ENCODE results near the gene TMEM201.

GRCh38 chr1:9609998-9610397 is 21.3 kb downstream of the TMEM201 start:
- TF ChIP-seq ATF3 (IDR thresholded peaks at IDR 0.05) (no peak), RAD21 (IDR thresholded peaks at IDR 0.05) (no peak), CTCF (IDR thresholded peaks at IDR 0.05; ENCODE audit: low read depth, low read length, missing input control) (no peak), YY1 (IDR thresholded peaks at IDR 0.05) (no peak), TAF1 (conservative IDR thresholded peaks at IDR 0.05) (no peak), SP1 (IDR thresholded peaks at IDR 0.05) (no peak)
